Activated naive CD8-positive, alpha-beta T cell treated with anti-CD3 and anti-CD28 coated beads, Interleukin-2, amount 10 ng/mL, durations not matched to agents 7 days and 5 days (primary cell): ENCODE data around the gene DHRS7. TPM values are rescaled to one million over a fixed set of nuclear protein-coding genes. Genes with fewer than 3 reads are reported as not detected.

Experiments used
- ATAC-seq: fragments of 150-1000 bp; cut with Tn5 transposase; one replicate; pipeline ENCODE4 v1.10.0; 2021; ENCODE audit warnings: low read depth, moderate library complexity
- POLR2A ChIA-PET: fragments of 350-600 bp; sonication (Branson Sonifier 250); formaldehyde crosslinking; loops from one replicate; lab custom pipeline; 2021; ENCODE audit warnings: antibody characterized with exemption; lab: Charles Lee
- DNase-seq: peaks from one replicate; pipeline ENCODE4 v3.0.0; 2021
- H3K27ac Mint-ChIP-seq: one replicate; pipeline ENCODE4 v1.8.0; 2022; ENCODE audit warnings: mild to moderate bottlenecking, mixed read lengths
- H3K27me3 Mint-ChIP-seq: one replicate; pipeline ENCODE4 v1.8.0; 2022; ENCODE audit warnings: mild to moderate bottlenecking, moderate library complexity, mixed read lengths
- H3K36me3 Mint-ChIP-seq: one replicate; pipeline ENCODE4 v1.8.0; 2021; ENCODE audit warnings: mild to moderate bottlenecking, mixed read lengths
- H3K4me1 Mint-ChIP-seq: one replicate; pipeline ENCODE4 v1.8.0; 2021; ENCODE audit warnings: mixed read lengths
- H3K4me3 Mint-ChIP-seq: one replicate; pipeline ENCODE4 v1.8.0; 2022; ENCODE audit warnings: mild to moderate bottlenecking, moderate library complexity, mixed read lengths
- H3K9me3 Mint-ChIP-seq: one replicate; pipeline ENCODE4 v1.8.0; 2021; ENCODE audit warnings: mixed read lengths
- total RNA-seq, 2 experiments: library from RNA; stranded (reverse); gene quantifications; one replicate each; pipeline ENCODE4 v1.2.3, GENCODE V29; 2021

The DHRS7 gene
- total RNA-seq: 10 to 100 TPM; 69.3 to 73.0 TPM

GRCh38 chr14:60164712-60165546 lies at the start of gene DHRS7:
DHRS7 (minus strand) TSS chr14:60165398; CDS start chr14:60165309, 89 bp downstream.
- peak; percentile 83 for DNase-seq
- Mint-ChIP-seq H3K9me3 (no peaks in the 10 kb centered on the region), H3K4me1 (peaks cover 25% of the 10 kb centered on the region), H3K27ac (peak within 1 kb of the TSS; percentile 91), H3K36me3 (peaks cover 17% of the 10 kb centered on the region), H3K27me3 (peaks cover 3% of the 10 kb centered on the region), H3K4me3 (peak within 1 kb of the TSS; percentile 87)
- POLR2A ChIA-PET: interaction anchor here (0.9 to 5.7 kb wide), 8 partner anchors 8 to 200 kb away, joined by 3 to 37 read pairs (median 11); partner anchors contain the start of genes PCNX4 and PPM1A
- ATAC-seq: peak; percentile 90

GRCh38 chr14:60214415-60215126 lies 49.4 kb upstream of the DHRS7 start:
- DNase-seq (no peak), ATAC-seq (no peak)
- H3K27ac Mint-ChIP-seq: no peak overlapping the region
- POLR2A ChIA-PET: no interaction called here
- H3K36me3 Mint-ChIP-seq: no peaks in the 10 kb centered on the region
- H3K27me3 Mint-ChIP-seq: peaks cover 5% of the 10 kb centered on the region
- no peaks in the 10 kb centered on the region for H3K9me3 Mint-ChIP-seq
- H3K4me1 Mint-ChIP-seq: no peaks in the 10 kb centered on the region
- no peak overlapping the region for H3K4me3 Mint-ChIP-seq

GRCh38 chr14:60214003-60214402 lies 48.8 kb upstream of the DHRS7 start:
- DNase-seq (no peak), ATAC-seq (no peak)
- Mint-ChIP-seq H3K9me3 (no peaks in the 10 kb centered on the region), H3K4me1 (no peaks in the 10 kb centered on the region), H3K27ac (no peak overlapping the region), H3K36me3 (no peaks in the 10 kb centered on the region), H3K27me3 (peaks cover 10% of the 10 kb centered on the region), H3K4me3 (no peak overlapping the region)
- POLR2A ChIA-PET: no interaction called here

- no peaks in the 10 kb centered on the region for H3K36me3 Mint-ChIP-seq
- no peak overlapping the region for H3K27ac Mint-ChIP-seq
- no peaks in the 10 kb centered on the region for H3K4me1 Mint-ChIP-seq
- DNase-seq (no peak), ATAC-seq (no peak)
- H3K9me3 Mint-ChIP-seq: no peaks in the 10 kb centered on the region
- peaks cover 10% of the 10 kb centered on the region for H3K27me3 Mint-ChIP-seq
- POLR2A ChIA-PET: no interaction called here
- H3K4me3 Mint-ChIP-seq: no peak overlapping the region
These were observed 47.5 kb upstream of the DHRS7 start for GRCh38 chr14:60212503-60213371.

GRCh38 chr14:60211153-60211552 lies 46.0 kb upstream of the DHRS7 start:
- Mint-ChIP-seq H3K27ac (no peak overlapping the region), H3K4me1 (no peaks in the 10 kb centered on the region), H3K27me3 (peaks cover 10% of the 10 kb centered on the region), H3K4me3 (no peak overlapping the region), H3K36me3 (no peaks in the 10 kb centered on the region), H3K9me3 (no peaks in the 10 kb centered on the region)
- no peak for DNase-seq
- POLR2A ChIA-PET: no interaction called here
- no peak for ATAC-seq

GRCh38 chr14:60210703-60211102 lies 45.5 kb upstream of the DHRS7 start:
- no peaks in the 10 kb centered on the region for H3K9me3 Mint-ChIP-seq
- no peaks in the 10 kb centered on the region for H3K36me3 Mint-ChIP-seq
- peaks cover 10% of the 10 kb centered on the region for H3K27me3 Mint-ChIP-seq
- DNase-seq: no peak
- no peaks in the 10 kb centered on the region for H3K4me1 Mint-ChIP-seq
- no peak overlapping the region for H3K27ac Mint-ChIP-seq
- no peak for ATAC-seq
- H3K4me3 Mint-ChIP-seq: no peak overlapping the region
- POLR2A ChIA-PET: no interaction called here

GRCh38 chr14:60206837-60207533 lies 41.8 kb upstream of the DHRS7 start:
- Mint-ChIP-seq H3K36me3 (no peaks in the 10 kb centered on the region), H3K27me3 (peaks cover 12% of the 10 kb centered on the region), H3K4me3 (no peak overlapping the region), H3K9me3 (no peaks in the 10 kb centered on the region), H3K4me1 (no peaks in the 10 kb centered on the region), H3K27ac (no peak overlapping the region)
- POLR2A ChIA-PET: no interaction called here
- ATAC-seq (no peak), DNase-seq (no peak)

GRCh38 chr14:60206249-60206670 lies 41.1 kb upstream of the DHRS7 start:
- no peak for ATAC-seq
- DNase-seq: no peak
- no peaks in the 10 kb centered on the region for H3K9me3 Mint-ChIP-seq
- no peaks in the 10 kb centered on the region for H3K4me1 Mint-ChIP-seq
- H3K27me3 Mint-ChIP-seq: peaks cover 12% of the 10 kb centered on the region
- no peaks in the 10 kb centered on the region for H3K36me3 Mint-ChIP-seq
- no peak overlapping the region for H3K4me3 Mint-ChIP-seq
- H3K27ac Mint-ChIP-seq: no peak overlapping the region
- POLR2A ChIA-PET: no interaction called here

- POLR2A ChIA-PET: no interaction called here
- no peak for ATAC-seq
- Mint-ChIP-seq H3K4me3 (no peak overlapping the region), H3K9me3 (no peaks in the 10 kb centered on the region), H3K27ac (no peak overlapping the region), H3K4me1 (no peaks in the 10 kb centered on the region), H3K27me3 (peaks cover 12% of the 10 kb centered on the region), H3K36me3 (no peaks in the 10 kb centered on the region)
- DNase-seq: no peak
These were observed 39.9 kb upstream of the DHRS7 start for GRCh38 chr14:60204843-60205774.

GRCh38 chr14:60204104-60204842 lies 39.1 kb upstream of the DHRS7 start:
- no peak overlapping the region for H3K4me3 Mint-ChIP-seq
- H3K4me1 Mint-ChIP-seq: no peaks in the 10 kb centered on the region
- no peak for DNase-seq
- peaks cover under 1% of the 10 kb centered on the region for H3K36me3 Mint-ChIP-seq
- POLR2A ChIA-PET: no interaction called here
- H3K27ac Mint-ChIP-seq: no peak overlapping the region
- H3K9me3 Mint-ChIP-seq: no peaks in the 10 kb centered on the region
- ATAC-seq: no peak
- H3K27me3 Mint-ChIP-seq: peaks cover 7% of the 10 kb centered on the region

- no peak overlapping the region for H3K27ac Mint-ChIP-seq
- H3K36me3 Mint-ChIP-seq: peaks cover 4% of the 10 kb centered on the region
- ATAC-seq: no peak
- H3K4me1 Mint-ChIP-seq: peaks cover 6% of the 10 kb centered on the region
- POLR2A ChIA-PET: no interaction called here
- no peak overlapping the region for H3K4me3 Mint-ChIP-seq
- DNase-seq: no peak
- H3K9me3 Mint-ChIP-seq: peaks cover 5% of the 10 kb centered on the region
- H3K27me3 Mint-ChIP-seq: peaks cover 5% of the 10 kb centered on the region
These were observed 34.1 kb upstream of the DHRS7 start for GRCh38 chr14:60199321-60199720.
